Smooth muscle cell (in vitro differentiated cells): Measurements from ENCODE around the gene SRD5A1. TPM values are rescaled to one million over a fixed set of nuclear protein-coding genes. Genes with fewer than 3 reads are reported as not detected.

Experiments used
- DNase-seq: peaks from one replicate; lab custom pipeline; 2025; ENCODE audit not compliant: unreplicated experiment; lab: John Stamatoyannopoulos, UW
- H2AFZ ChIP-seq: fragments of 200-600 bp; sonication (generic); 2 replicates; pipeline ENCODE4 v1.6.0; 2016; ENCODE audit warnings: antibody characterized with exemption, low read depth, mild to moderate bottlenecking
- H3F3A ChIP-seq: fragments of 200-600 bp; sonication (generic); 2 replicates; pipeline ENCODE4 v1.6.0; 2017; ENCODE audit warnings: antibody characterized with exemption, low read depth
- H3K27ac ChIP-seq: fragments of 200-600 bp; sonication (generic); 2 replicates; pipeline ENCODE4 v1.5.1; 2016; ENCODE audit warnings: low read depth, mild to moderate bottlenecking
- H3K27me3 ChIP-seq: fragments of 200-600 bp; sonication (generic); 2 replicates; pipeline ENCODE4 v1.6.1; 2016; ENCODE audit warnings: low read depth, mild to moderate bottlenecking
- H3K36me3 ChIP-seq: fragments of 200-600 bp; sonication (generic); 2 replicates; pipeline ENCODE4 v1.5.1; 2016; ENCODE audit warnings: low read depth
- H3K4me1 ChIP-seq: fragments of 200-600 bp; sonication (generic); 2 replicates; pipeline ENCODE4 v1.5.1; 2016; ENCODE audit warnings: low read depth
- H3K4me2 ChIP-seq: fragments of 200-600 bp; sonication (generic); 2 replicates; pipeline ENCODE4 v1.6.0; 2016; ENCODE audit warnings: mild to moderate bottlenecking
- H3K4me3 ChIP-seq: fragments of 200-600 bp; sonication (generic); 2 replicates; pipeline ENCODE4 v1.5.1; 2016; ENCODE audit warnings: mild to moderate bottlenecking
- H3K79me2 ChIP-seq: fragments of 200-600 bp; sonication (generic); 2 replicates; pipeline ENCODE4 v1.6.0; 2016; ENCODE audit warnings: low read depth, mild to moderate bottlenecking
- H3K9ac ChIP-seq: fragments of 200-600 bp; sonication (generic); 2 replicates; pipeline ENCODE4 v1.6.0; 2016; ENCODE audit warnings: low read depth
- H3K9me3 ChIP-seq: fragments of 200-600 bp; sonication (generic); replicated peaks from 2 replicates; pipeline ENCODE4 v1.5.1; 2016; ENCODE audit warnings: low read depth
- H4K20me1 ChIP-seq: fragments of 200-600 bp; sonication (generic); 2 replicates; pipeline ENCODE4 v1.6.0; 2016; ENCODE audit warnings: low read depth
- CTCF ChIP-seq: fragments of 200-600 bp; sonication (generic); IDR thresholded peaks from 2 replicates; pipeline ENCODE4 v1.5.1; 2017; ENCODE audit warnings: borderline replicate concordance, mild to moderate bottlenecking, antibody characterized with exemption; ENCODE audit not compliant: insufficient read depth, poor library complexity, severe bottlenecking
- WGBS: methylation state at CpG from one replicate; pipeline ENCODE4 v1.1.7; 2016; ENCODE audit warnings: low lambda C conversion rate; 5-methylcytosine and 5-hydroxymethylcytosine counted together
- polyA plus RNA-seq: library from polyadenylated mRNA; unstranded; fragments of >200 nt; fragmentation: Nextera tagmentation; extraction: Ambion mirVana; gene quantifications from 2 replicates; pipeline ENCODE4 v1.2.1, GENCODE V29; 2016
- total RNA-seq: library from RNA; depleted of rRNA; stranded (reverse); fragments of >200 nt; gene quantifications from 2 replicates; pipeline ENCODE4 v1.2.3, GENCODE V29; 2014

Gene SRD5A1
- total and polyA plus RNA-seq, 2 experiments from 2014 or later = 17.1 to 23.5 TPM

DNA sequence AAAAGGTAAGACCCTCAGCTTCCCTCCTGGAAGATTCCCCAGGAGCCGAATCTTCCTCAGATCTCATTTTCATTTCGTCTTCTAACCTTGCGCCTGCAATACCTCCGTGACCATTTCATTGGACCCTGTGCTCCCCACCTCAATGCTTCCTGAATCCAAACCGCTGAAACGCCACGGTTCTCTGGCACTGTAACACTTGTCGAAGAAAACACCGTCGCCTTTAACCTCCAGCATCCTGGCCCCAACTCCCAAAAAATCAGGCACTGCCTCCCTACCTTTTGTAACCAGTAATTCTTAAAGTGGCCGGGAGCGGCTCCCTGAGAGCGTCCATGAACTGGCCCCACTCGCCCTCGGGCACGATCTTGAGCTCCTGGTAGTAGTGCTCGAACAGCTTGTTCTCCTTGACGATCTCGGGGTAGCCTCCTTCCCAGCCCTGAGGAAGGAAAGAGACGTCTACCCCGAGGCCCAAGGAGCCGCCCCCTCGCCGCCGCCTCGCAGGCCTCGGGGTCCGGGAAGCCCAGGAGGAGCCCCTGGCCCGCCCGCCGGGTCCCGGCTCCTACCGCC is 834 bp upstream of the SRD5A1 start:
- Histone ChIP-seq H3K9me3 (no peaks in the 10 kb centered on the region), H3K36me3 (peaks cover 4% of the 10 kb centered on the region), H3K27ac (peak overlapping the region; percentile 90), H3K4me1 (peaks cover 13% of the 10 kb centered on the region), H3K9ac (peak overlapping the region; percentile 91), H2AFZ (peak overlapping the region; percentile 99), H3K4me3 (peak overlapping the region; percentile 79), H3K79me2 (peaks cover 88% of the 10 kb centered on the region), H4K20me1 (peaks cover 68% of the 10 kb centered on the region), H3F3A (no peaks in the 10 kb centered on the region), H3K27me3 (no peaks in the 10 kb centered on the region), H3K4me2 (peak overlapping the region; percentile 96)
- WGBS = 1% methylated on average over 21 of the region's 33 CpGs
- no peak for TF ChIP-seq CTCF
- no peak for DNase-seq

- no peak overlapping the region for H3K27ac ChIP-seq
- no peaks in the 10 kb centered on the region for H3F3A ChIP-seq
- under 1% methylated on average over 53 of the region's 75 CpGs for WGBS
- H3K36me3 ChIP-seq = peaks cover 4% of the 10 kb centered on the region
- H3K4me1 ChIP-seq = peaks cover 13% of the 10 kb centered on the region
- peak overlapping the region; percentile 96 for H3K4me2 ChIP-seq
- H3K27me3 ChIP-seq = no peaks in the 10 kb centered on the region
- peak overlapping the region; percentile 79 for H3K4me3 ChIP-seq
- peak overlapping the region; percentile 99 for H2AFZ ChIP-seq
- H3K9me3 ChIP-seq = no peaks in the 10 kb centered on the region
- H4K20me1 ChIP-seq = peaks cover 63% of the 10 kb centered on the region
- TF ChIP-seq CTCF = no peak
- H3K79me2 ChIP-seq = peaks cover 80% of the 10 kb centered on the region
- H3K9ac ChIP-seq = peak overlapping the region; percentile 91
- peak; percentile 32 for DNase-seq
These were observed 417 bp downstream of the SRD5A1 start for GRCh38 chr5:6633469-6634245.

- Histone ChIP-seq H3K27me3 (no peaks in the 10 kb centered on the region), H3K4me3 (peak overlapping the region; percentile 79), H3K4me2 (peak overlapping the region; percentile 96), H3K36me3 (no peaks in the 10 kb centered on the region), H2AFZ (peak overlapping the region; percentile 99), H3K4me1 (peaks cover 13% of the 10 kb centered on the region), H3K27ac (no peak overlapping the region), H4K20me1 (peaks cover 61% of the 10 kb centered on the region), H3K9me3 (no peaks in the 10 kb centered on the region), H3K79me2 (peaks cover 74% of the 10 kb centered on the region), H3K9ac (no peak overlapping the region), H3F3A (no peaks in the 10 kb centered on the region)
- no peak for TF ChIP-seq CTCF
- 5% methylated on average over 5 of the region's 6 CpGs for WGBS
- no peak for DNase-seq
These were observed 1.1 kb downstream of the SRD5A1 start for GRCh38 chr5:6634306-6634705.
